ENCODE data around the gene UPK2.
A peak's percentile ranks its signal among the peaks of the same experiment; 100 is the strongest.

UPK2 gene

GRCh38 chr11:118914178-118914918 is 41.8 kb upstream of the UPK2 start:
- H3K4me3 Mint-ChIP-seq = peak overlapping the region; percentile 17 to 69

GRCh38 chr11:118914987-118915386 is 41.1 kb upstream of the UPK2 start:
- no peaks in the 10 kb centered on the region for H3K9me3 Mint-ChIP-seq
- DNase-seq = no peak
- peak overlapping the region; percentile 92 for H3K27ac Mint-ChIP-seq
- peaks cover 82 to 96% of the 10 kb centered on the region in 2 donors for H3K4me1 Mint-ChIP-seq
- peak; percentile 44 to 51 for ATAC-seq (replicated peaks)
- peaks cover 8 to 11% of the 10 kb centered on the region in 2 donors for H3K36me3 Mint-ChIP-seq
- H3K4me3 Mint-ChIP-seq = peak overlapping the region in 1 of 2 donors; percentile 13
- no peaks in the 10 kb centered on the region for H3K27me3 Mint-ChIP-seq

More at GRCh38 chr11:118914178-118914918, 41.8 kb upstream of the UPK2 start:
- no peak for DNase-seq
- H3K36me3 Mint-ChIP-seq = peaks cover 8 to 11% of the 10 kb centered on the region in 2 donors
- H3K27me3 Mint-ChIP-seq = no peaks in the 10 kb centered on the region
- H3K4me1 Mint-ChIP-seq = peaks cover 79 to 96% of the 10 kb centered on the region in 2 donors
- H3K27ac Mint-ChIP-seq = peak overlapping the region; percentile 92
- peak; percentile 35 to 41 for ATAC-seq (replicated peaks)
- no peaks in the 10 kb centered on the region for H3K9me3 Mint-ChIP-seq

GRCh38 chr11:118915396-118915795 is 40.7 kb upstream of the UPK2 start:
- peaks cover 8 to 11% of the 10 kb centered on the region in 2 donors for H3K36me3 Mint-ChIP-seq
- no peak for ATAC-seq (replicated peaks)
- H3K4me1 Mint-ChIP-seq = peaks cover 86 to 100% of the 10 kb centered on the region in 2 donors
- peak overlapping the region in 1 of 2 donors; percentile 13 for H3K4me3 Mint-ChIP-seq
- no peak for DNase-seq
- H3K9me3 Mint-ChIP-seq = no peaks in the 10 kb centered on the region
- H3K27me3 Mint-ChIP-seq = no peaks in the 10 kb centered on the region
- peak overlapping the region; percentile 92 for H3K27ac Mint-ChIP-seq

- no peaks in the 10 kb centered on the region for H3K27me3 Mint-ChIP-seq
- H3K9me3 Mint-ChIP-seq = no peaks in the 10 kb centered on the region
- H3K27ac Mint-ChIP-seq = peak overlapping the region; percentile 92
- ATAC-seq (replicated peaks) = no peak
- H3K4me3 Mint-ChIP-seq = peak overlapping the region in 1 of 2 donors; percentile 5
- H3K36me3 Mint-ChIP-seq = peaks cover 11 to 13% of the 10 kb centered on the region in 2 donors
- H3K4me1 Mint-ChIP-seq = peaks cover 91 to 100% of the 10 kb centered on the region in 2 donors
- DNase-seq = no peak
These were observed 39.9 kb upstream of the UPK2 start for GRCh38 chr11:118915941-118916841.

GRCh38 chr11:118916842-118917388 is 39.2 kb upstream of the UPK2 start:
- ATAC-seq (replicated peaks) (no peak), DNase-seq (no peak)
- H3K27ac Mint-ChIP-seq = peak overlapping the region; percentile 92
- peaks cover 86 to 100% of the 10 kb centered on the region in 2 donors for H3K4me1 Mint-ChIP-seq
- H3K4me3 Mint-ChIP-seq = peak overlapping the region in 1 of 2 donors; percentile 27
- H3K36me3 Mint-ChIP-seq = peaks cover 14 to 16% of the 10 kb centered on the region in 2 donors
- H3K27me3 Mint-ChIP-seq = no peaks in the 10 kb centered on the region
- H3K9me3 Mint-ChIP-seq = no peaks in the 10 kb centered on the region

GRCh38 chr11:118917481-118918127 is 38.5 kb upstream of the UPK2 start:
- DNase-seq (no peak), ATAC-seq (replicated peaks) (no peak)
- Mint-ChIP-seq H3K27me3 (no peaks in the 10 kb centered on the region), H3K4me1 (peaks cover 79 to 100% of the 10 kb centered on the region in 2 donors), H3K36me3 (peaks cover 14 to 16% of the 10 kb centered on the region in 2 donors), H3K27ac (peak overlapping the region; percentile 85), H3K9me3 (no peaks in the 10 kb centered on the region), H3K4me3 (peak overlapping the region in 1 of 2 donors; percentile 41)

GRCh38 chr11:118918128-118918685 is 37.9 kb upstream of the UPK2 start:
- ATAC-seq (replicated peaks) (no peak), DNase-seq (no peak)
- Mint-ChIP-seq H3K9me3 (no peaks in the 10 kb centered on the region), H3K4me1 (peaks cover 76 to 100% of the 10 kb centered on the region in 2 donors), H3K27me3 (no peaks in the 10 kb centered on the region), H3K4me3 (peak overlapping the region; percentile 48 to 56), H3K36me3 (peaks cover 17 to 19% of the 10 kb centered on the region in 2 donors), H3K27ac (peak overlapping the region; percentile 85)

GRCh38 chr11:118918686-118919280 is 37.3 kb upstream of the UPK2 start:
- peak overlapping the region; percentile 48 to 56 for H3K4me3 Mint-ChIP-seq
- peaks cover 17 to 19% of the 10 kb centered on the region in 2 donors for H3K36me3 Mint-ChIP-seq
- peak overlapping the region; percentile 56 for H3K27ac Mint-ChIP-seq
- ATAC-seq (replicated peaks) (no peak), DNase-seq (no peak)
- H3K4me1 Mint-ChIP-seq = peaks cover 80 to 100% of the 10 kb centered on the region in 2 donors
- H3K9me3 Mint-ChIP-seq = no peaks in the 10 kb centered on the region
- no peaks in the 10 kb centered on the region for H3K27me3 Mint-ChIP-seq

- Mint-ChIP-seq H3K9me3 (no peaks in the 10 kb centered on the region), H3K27me3 (no peaks in the 10 kb centered on the region), H3K4me1 (peaks cover 67 to 90% of the 10 kb centered on the region in 2 donors), H3K36me3 (peaks cover 15 to 17% of the 10 kb centered on the region in 2 donors), H3K27ac (peak overlapping the region; percentile 38), H3K4me3 (peak overlapping the region in 1 of 2 donors; percentile 8)
- DNase-seq (no peak), ATAC-seq (replicated peaks) (no peak)
These were observed 34.8 kb upstream of the UPK2 start for GRCh38 chr11:118921121-118921928.

- ATAC-seq (replicated peaks) = no peak
- Mint-ChIP-seq H3K36me3 (peaks cover 9% of the 10 kb centered on the region in 2 donors), H3K4me1 (peaks cover 61 to 90% of the 10 kb centered on the region in 2 donors), H3K27ac (no peak overlapping the region), H3K27me3 (no peaks in the 10 kb centered on the region), H3K9me3 (no peaks in the 10 kb centered on the region), H3K4me3 (no peak overlapping the region)
- no peak for DNase-seq
These were observed 34.0 kb upstream of the UPK2 start for GRCh38 chr11:118921929-118922744.

GRCh38 chr11:118922745-118923627 is 33.1 kb upstream of the UPK2 start:
- Mint-ChIP-seq H3K4me1 (peaks cover 60 to 90% of the 10 kb centered on the region in 2 donors), H3K27ac (peak overlapping the region; percentile 56), H3K36me3 (peaks cover 8 to 9% of the 10 kb centered on the region in 2 donors), H3K27me3 (no peaks in the 10 kb centered on the region), H3K4me3 (peak overlapping the region; percentile 86 to 91), H3K9me3 (no peaks in the 10 kb centered on the region)
- DNase-seq (no peak), ATAC-seq (replicated peaks) (no peak)
